Breast epithelium (tissue), 3 donors: ENCODE measurements around the gene BAZ2B.

Experiments
- POLR2AphosphoS5 ChIP-seq, 3 donors: sonication (generic); formaldehyde crosslinking; IDR thresholded peaks; one replicate each; pipeline ENCODE4 v1.6.1; 2017; ENCODE audit warnings: antibody characterized with exemption in 3 of 3
- TF ChIP-seq, protein P1 (sequence below), 3 donors: fragments of 450-650 bp; IDR thresholded peaks; one replicate each; pipeline ENCODE4 v1.5.1; 2016 to 2017; ENCODE audit warnings: antibody characterized with exemption in 3 of 3, mild to moderate bottlenecking in 3 of 3, moderate library complexity in 3 of 3

DNA sequence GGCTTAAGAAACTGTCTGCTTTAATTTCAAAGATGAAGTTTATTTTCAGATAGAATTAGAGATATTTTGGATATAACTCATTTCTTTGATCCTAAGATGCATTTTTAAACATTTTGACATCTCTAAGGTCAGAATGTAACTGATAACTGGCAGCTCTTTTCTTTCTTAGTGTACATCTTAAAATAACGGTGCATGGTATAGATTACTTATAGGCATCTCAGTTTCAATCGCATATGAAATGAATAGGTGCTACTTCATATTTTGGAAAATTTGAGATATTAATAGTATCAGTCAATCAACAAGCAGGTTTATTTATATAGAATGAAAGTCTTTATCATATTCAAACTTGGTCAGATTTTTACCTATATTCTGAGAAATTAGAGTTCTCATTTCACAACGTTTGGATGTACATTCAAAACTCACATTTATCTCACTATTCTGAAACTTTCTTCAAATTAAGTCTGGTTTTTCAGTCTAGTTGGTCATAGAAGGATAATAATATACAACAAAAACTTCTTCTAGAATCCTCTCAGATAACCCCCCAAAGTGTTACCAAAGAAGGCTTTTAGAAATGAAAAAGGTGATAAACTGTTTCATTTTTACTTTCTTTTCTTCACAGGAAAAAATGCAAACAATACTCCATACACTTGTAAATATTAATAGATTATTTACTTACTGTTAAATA is 207.1 kb downstream of the BAZ2B start:
- TF ChIP-seq, protein P1, sequence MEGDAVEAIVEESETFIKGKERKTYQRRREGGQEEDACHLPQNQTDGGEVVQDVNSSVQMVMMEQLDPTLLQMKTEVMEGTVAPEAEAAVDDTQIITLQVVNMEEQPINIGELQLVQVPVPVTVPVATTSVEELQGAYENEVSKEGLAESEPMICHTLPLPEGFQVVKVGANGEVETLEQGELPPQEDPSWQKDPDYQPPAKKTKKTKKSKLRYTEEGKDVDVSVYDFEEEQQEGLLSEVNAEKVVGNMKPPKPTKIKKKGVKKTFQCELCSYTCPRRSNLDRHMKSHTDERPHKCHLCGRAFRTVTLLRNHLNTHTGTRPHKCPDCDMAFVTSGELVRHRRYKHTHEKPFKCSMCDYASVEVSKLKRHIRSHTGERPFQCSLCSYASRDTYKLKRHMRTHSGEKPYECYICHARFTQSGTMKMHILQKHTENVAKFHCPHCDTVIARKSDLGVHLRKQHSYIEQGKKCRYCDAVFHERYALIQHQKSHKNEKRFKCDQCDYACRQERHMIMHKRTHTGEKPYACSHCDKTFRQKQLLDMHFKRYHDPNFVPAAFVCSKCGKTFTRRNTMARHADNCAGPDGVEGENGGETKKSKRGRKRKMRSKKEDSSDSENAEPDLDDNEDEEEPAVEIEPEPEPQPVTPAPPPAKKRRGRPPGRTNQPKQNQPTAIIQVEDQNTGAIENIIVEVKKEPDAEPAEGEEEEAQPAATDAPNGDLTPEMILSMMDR (IDR thresholded peaks at IDR 0.05): no peak
- TF ChIP-seq POLR2AphosphoS5 (IDR thresholded peaks at IDR 0.05): no peak
